Tibial nerve (tissue), 4 donors: Measurements from ENCODE around the gene HOGA1. TPM values are rescaled to one million over a fixed set of nuclear protein-coding genes. Genes with fewer than 3 reads are reported as not detected.

ENCODE experiments used
- DNase-seq, 2 donors: peaks; one replicate each; pipeline ENCODE4 v3.0.0-alpha.2; 2019; ENCODE audit warnings: low spot score in 2 of 2
- H3K27ac ChIP-seq, 4 donors: fragments of 200-600 bp; sonication (generic) in 3 of 4; one replicate each; pipeline ENCODE4 v1.5.1; 2017 to 2019; ENCODE audit warnings: mild to moderate bottlenecking in 1 of 4
- H3K27me3 ChIP-seq, 2 donors: fragments of 200-600 bp; sonication (generic) in 1 of 2; one replicate each; pipeline versions ENCODE4 v1.5.1 to v1.6.0; 2017 to 2019
- H3K36me3 ChIP-seq, 3 donors: fragments of 200-600 bp; sonication (generic); one replicate each; pipeline ENCODE4 v1.5.1; 2018 to 2019
- H3K4me1 ChIP-seq, 4 donors: fragments of 200-600 bp; sonication (generic) in 3 of 4; one replicate each; pipeline ENCODE4 v1.5.1; 2017 to 2019
- H3K4me3 ChIP-seq, 4 donors: fragments of 200-600 bp; sonication (generic) in 3 of 4; one replicate each; pipeline ENCODE4 v1.5.1; 2017 to 2019; ENCODE audit warnings: mild to moderate bottlenecking in 1 of 4, moderate library complexity in 1 of 4
- H3K9me3 ChIP-seq, 4 donors: fragments of 200-600 bp; sonication (generic) in 3 of 4; one replicate each; pipeline ENCODE4 v1.5.1; 2017 to 2019
- CTCF ChIP-seq, 5 experiments: fragments of 200-600 bp in 3 of 5; fragments of 450-650 bp in 2 of 5; sonication (generic) in 3 of 5; IDR thresholded peaks; one replicate each; pipeline ENCODE4 v1.5.1; 2016 to 2019; ENCODE audit warnings: antibody characterized with exemption in 5 of 5, mild to moderate bottlenecking in 3 of 5, moderate library complexity in 2 of 5
- EP300 ChIP-seq, 2 donors: sonication (generic); formaldehyde crosslinking; IDR thresholded peaks; one replicate each; pipeline ENCODE4 v1.6.1; 2017; ENCODE audit warnings: antibody characterized with exemption in 2 of 2, mild to moderate bottlenecking in 1 of 2
- POLR2A ChIP-seq, 2 donors: fragments of 450-650 bp; IDR thresholded peaks; one replicate each; pipeline ENCODE4 v1.6.1; 2017; ENCODE audit warnings: antibody characterized with exemption in 2 of 2, mild to moderate bottlenecking in 2 of 2, moderate library complexity in 2 of 2
- WGBS, 2 donors: methylation state at CpG; one replicate each; pipeline ENCODE4 v1.1.5; 2018; 5-methylcytosine and 5-hydroxymethylcytosine counted together
- total RNA-seq, 4 donors: library from RNA; depleted of rRNA; stranded (reverse); fragments of >200 nt; gene quantifications; one replicate each; pipeline ENCODE4 v1.1.0, GENCODE V29; 2016

The HOGA1 gene
- total RNA-seq, 4 donors from 2014 or later: 3.6 to 31.6 (median 25.3) TPM

DNA sequence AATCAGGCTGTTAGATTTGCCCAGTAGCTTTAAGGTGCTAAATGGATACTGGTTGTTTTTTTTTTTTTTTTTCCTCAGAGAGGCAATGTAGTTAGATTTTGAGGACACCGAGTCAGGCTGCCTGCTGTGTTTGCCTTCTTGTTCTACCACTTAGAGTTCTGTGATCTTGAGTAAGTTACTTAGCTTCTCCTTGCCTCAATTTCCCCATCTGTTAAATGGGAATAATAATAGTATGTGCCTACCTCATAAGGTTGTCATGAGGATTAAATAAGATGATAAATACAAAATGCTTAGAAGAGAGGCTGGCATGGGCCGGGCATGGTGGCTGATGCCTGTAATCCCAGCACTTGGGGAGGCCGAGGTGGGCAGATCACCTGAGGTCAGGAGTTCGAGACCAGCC, 34.5 kb downstream of the HOGA1 start:
- Histone ChIP-seq H3K36me3 (peaks cover 0 to 49% (median 0%) of the 10 kb centered on the region in 3 donors), H3K27me3 (no peaks in the 10 kb centered on the region), H3K27ac (no peak overlapping the region), H3K4me1 (no peaks in the 10 kb centered on the region), H3K9me3 (no peaks in the 10 kb centered on the region), H3K4me3 (no peak overlapping the region)
- 97% methylated on average over 4 of the region's 4 CpGs for WGBS, 2 donors
- TF ChIP-seq POLR2A (IDR thresholded peaks at IDR 0.05) (no peak), EP300 (IDR thresholded peaks at IDR 0.05) (no peak), CTCF (IDR thresholded peaks at IDR 0.05) (no peak)
- DNase-seq: no peak

GRCh38 chr10:97623277-97623676, 39.1 kb downstream of the HOGA1 start:
- no peaks in the 10 kb centered on the region for H3K9me3 ChIP-seq
- WGBS, 2 donors: 82 to 83% methylated on average over 1 of the region's 1 CpG
- no peak for DNase-seq

GRCh38 chr10:97627731-97628130, 43.5 kb downstream of the HOGA1 start:
- no peak overlapping the region for H3K27ac ChIP-seq
- 81 to 82% methylated on average over 4 of the region's 4 CpGs for WGBS, 2 donors

More at GRCh38 chr10:97623277-97623676, 39.1 kb downstream of the HOGA1 start:
- Histone ChIP-seq H3K4me3 (no peak overlapping the region), H3K4me1 (no peaks in the 10 kb centered on the region), H3K36me3 (peaks cover 0 to 12% (median 0%) of the 10 kb centered on the region in 3 donors), H3K27me3 (no peaks in the 10 kb centered on the region), H3K27ac (no peak overlapping the region)
- TF ChIP-seq CTCF (IDR thresholded peaks at IDR 0.05): no peak
- no peak for TF ChIP-seq EP300 (IDR thresholded peaks at IDR 0.05)
- no peak for TF ChIP-seq POLR2A (IDR thresholded peaks at IDR 0.05)

DNA sequence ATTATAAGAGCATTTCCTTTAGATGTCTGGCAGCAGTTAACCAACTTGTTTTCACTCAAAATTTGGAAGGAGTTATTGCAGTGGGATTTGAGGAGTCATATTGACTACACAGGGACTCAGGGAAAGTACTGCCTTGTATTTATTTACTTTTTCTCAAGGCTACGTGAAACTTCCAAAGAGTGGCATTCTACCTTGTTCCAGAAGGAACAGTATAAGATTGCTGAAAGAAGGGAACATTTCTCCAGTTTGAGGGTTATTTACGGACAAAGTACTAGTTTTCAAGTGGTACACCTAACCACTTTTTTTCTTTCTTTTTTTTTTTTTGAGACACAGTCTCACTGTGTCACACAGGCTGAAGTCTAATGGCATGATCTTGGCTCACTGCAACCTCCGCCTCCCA, 44.0 kb downstream of the HOGA1 start:
- H3K27ac ChIP-seq: no peak overlapping the region
- no peak for TF ChIP-seq EP300 (IDR thresholded peaks at IDR 0.05)
- TF ChIP-seq POLR2A (IDR thresholded peaks at IDR 0.05): no peak
- TF ChIP-seq CTCF (IDR thresholded peaks at IDR 0.05): no peak
- H3K4me3 ChIP-seq: no peak overlapping the region
- 78% methylated on average over 3 of the region's 3 CpGs for WGBS, 2 donors
- no peaks in the 10 kb centered on the region for H3K27me3 ChIP-seq
- no peak for DNase-seq
- peaks cover 0 to 14% (median 3%) of the 10 kb centered on the region in 4 donors for H3K4me1 ChIP-seq
- no peaks in the 10 kb centered on the region for H3K36me3 ChIP-seq
- no peaks in the 10 kb centered on the region for H3K9me3 ChIP-seq

More at GRCh38 chr10:97627731-97628130, 43.5 kb downstream of the HOGA1 start:
- Histone ChIP-seq H3K4me1 (peaks cover 0 to 12% (median 3%) of the 10 kb centered on the region in 4 donors), H3K27me3 (no peaks in the 10 kb centered on the region), H3K4me3 (no peak overlapping the region), H3K36me3 (no peaks in the 10 kb centered on the region), H3K9me3 (no peaks in the 10 kb centered on the region)
- no peak for DNase-seq
- no peak for TF ChIP-seq POLR2A (IDR thresholded peaks at IDR 0.05)
- TF ChIP-seq CTCF (IDR thresholded peaks at IDR 0.05): no peak
- TF ChIP-seq EP300 (IDR thresholded peaks at IDR 0.05): no peak

DNA sequence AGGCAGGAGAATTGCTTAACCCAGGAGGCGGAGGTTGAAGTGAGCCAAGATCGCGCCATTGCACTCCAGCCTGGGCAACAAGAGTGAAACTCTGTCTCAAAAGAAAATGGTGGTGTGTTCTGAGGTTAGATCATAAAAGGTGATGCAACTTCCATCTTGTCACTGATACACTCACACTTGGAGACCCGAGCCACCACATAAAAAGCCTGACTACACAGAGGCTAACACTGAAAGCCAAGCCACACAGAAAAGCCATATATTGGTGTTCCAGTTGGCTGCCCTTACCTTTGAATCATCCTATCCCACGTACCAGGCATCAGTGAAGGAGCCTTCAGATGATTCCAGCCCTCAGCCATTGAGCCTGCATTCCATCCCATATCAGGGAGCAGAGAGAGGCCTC, 45.1 kb downstream of the HOGA1 start:
- H3K4me3 ChIP-seq: no peak overlapping the region
- DNase-seq: no peak

More for the DNA sequence above, 45.1 kb downstream of the HOGA1 start:
- H3K27ac ChIP-seq: no peak overlapping the region
- H3K36me3 ChIP-seq: no peaks in the 10 kb centered on the region
- H3K27me3 ChIP-seq: no peaks in the 10 kb centered on the region
- H3K4me1 ChIP-seq: peaks cover 0 to 18% (median 3%) of the 10 kb centered on the region in 4 donors
- H3K9me3 ChIP-seq: no peaks in the 10 kb centered on the region
- 95 to 97% methylated on average over 5 of the region's 5 CpGs for WGBS, 2 donors
- no peak for TF ChIP-seq POLR2A (IDR thresholded peaks at IDR 0.05)
- TF ChIP-seq EP300 (IDR thresholded peaks at IDR 0.05): no peak
- no peak for TF ChIP-seq CTCF (IDR thresholded peaks at IDR 0.05)
